Sigmoid colon (tissue), 7 donors: ENCODE results near the gene RSAD2. TPM values are rescaled to one million over a fixed set of nuclear protein-coding genes. Genes with fewer than 3 reads are reported as not detected.

Experiments
- DNase-seq: peaks from one replicate; pipeline ENCODE4 v3.0.0-alpha.2; 2019
- H3K27ac ChIP-seq, 4 donors: fragments of 200-600 bp; sonication (generic); one replicate each; pipeline ENCODE4 v1.5.1; 2016 to 2019; ENCODE audit warnings: mild to moderate bottlenecking in 1 of 4
- H3K27me3 ChIP-seq, 3 donors: fragments of 200-600 bp; sonication (generic); one replicate each; pipeline ENCODE4 v1.5.1; 2019; ENCODE audit warnings: mild to moderate bottlenecking in 1 of 3
- H3K36me3 ChIP-seq, 4 donors: fragments of 200-600 bp; sonication (generic); one replicate each; pipeline ENCODE4 v1.5.1; 2016 to 2019
- H3K4me1 ChIP-seq, 4 donors: fragments of 200-600 bp; sonication (generic); one replicate each; pipeline ENCODE4 v1.5.1; 2017 to 2019
- H3K4me3 ChIP-seq, 4 donors: fragments of 200-600 bp; sonication (generic); one replicate each; pipeline ENCODE4 v1.5.1; 2017 to 2019; ENCODE audit warnings: mild to moderate bottlenecking in 2 of 4, moderate library complexity in 1 of 4
- H3K9me3 ChIP-seq, 4 donors: fragments of 200-600 bp in 3 of 4; sonication (generic) in 3 of 4; one replicate each; pipeline versions ENCODE4 v1.5.1 to v1.6.1; 2013 to 2019
- CTCF ChIP-seq, 4 experiments: fragments of 450-650 bp in 3 of 4; fragments of 200-600 bp in 1 of 4; IDR thresholded peaks; one replicate each; pipeline ENCODE4 v1.5.1; 2016 to 2019; ENCODE audit warnings: antibody characterized with exemption in 4 of 4, mild to moderate bottlenecking in 3 of 4, moderate library complexity in 2 of 4
- EP300 ChIP-seq, 4 donors: sonication (generic); formaldehyde crosslinking; IDR thresholded peaks; one replicate each; pipeline ENCODE4 v1.6.1; 2017; ENCODE audit warnings: antibody characterized with exemption in 4 of 4
- POLR2A ChIP-seq, 2 donors: fragments of 450-650 bp; IDR thresholded peaks; one replicate each; pipeline ENCODE4 v1.6.1; 2016; ENCODE audit warnings: antibody characterized with exemption in 2 of 2, mild to moderate bottlenecking in 2 of 2, moderate library complexity in 2 of 2
- POLR2AphosphoS5 ChIP-seq, 4 donors: sonication (generic); formaldehyde crosslinking; IDR thresholded peaks; one replicate each; pipeline ENCODE4 v1.6.1; 2017; ENCODE audit warnings: antibody characterized with exemption in 4 of 4
- WGBS, 2 donors: extraction: QIAGEN DNeasy Blood & Tissue Kit; methylation state at CpG; one replicate each; pipeline ENCODE4 v1.1.7; 2013; 5-methylcytosine and 5-hydroxymethylcytosine counted together
- intact Hi-C: fragments of 100-400 bp; cut with DNase I; formaldehyde crosslinking; loops from one replicate; pipeline ENCODE4 v1.15.1; 2023
- polyA plus RNA-seq, 3 donors: library from polyadenylated mRNA; stranded (reverse); fragments of 200-250 nt; gene quantifications; one replicate each; pipeline ENCODE4 v1.2.3, GENCODE V29; 2013
- total RNA-seq, 4 donors: library from RNA; depleted of rRNA; stranded (reverse); fragments of >200 nt; gene quantifications; one replicate each; pipeline ENCODE4 v1.1.0, GENCODE V29; 2016
- donor health status: healthy with polysubstance abuse.
- donor health status: Bipolar disorder and iron deficiency.
- donor health status: healthy.

Gene RSAD2
- total and polyA plus RNA-seq, 7 donors: 1.2 to 22.3 (median 12.5) TPM

DNA sequence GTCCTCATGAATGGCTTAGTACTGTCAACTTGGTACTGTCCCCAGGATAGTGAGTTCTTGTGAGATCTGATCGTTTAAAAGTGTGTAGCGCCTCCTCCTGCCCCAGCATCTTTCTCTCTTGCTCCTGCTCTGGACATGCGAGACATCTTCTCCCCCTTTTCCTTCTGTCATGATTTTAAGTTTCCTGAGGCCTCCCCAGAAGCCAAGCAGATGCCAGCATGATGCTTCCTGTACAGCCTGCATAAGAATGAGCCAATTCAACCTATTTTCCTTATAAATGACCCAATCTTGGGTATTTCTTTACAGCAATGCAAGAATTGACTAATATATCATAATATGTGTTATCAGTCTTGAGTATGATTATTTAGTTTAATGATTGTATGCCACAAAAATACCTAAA, 3.5 kb upstream of the RSAD2 start:
- no peaks in the 10 kb centered on the region for H3K9me3 ChIP-seq
- no peak overlapping the region for H3K4me3 ChIP-seq
- TF ChIP-seq POLR2A (IDR thresholded peaks at IDR 0.05): no peak
- TF ChIP-seq EP300 (IDR thresholded peaks at IDR 0.05): no peak
- TF ChIP-seq CTCF (IDR thresholded peaks at IDR 0.05): no peak
- no peak for TF ChIP-seq POLR2AphosphoS5 (IDR thresholded peaks at IDR 0.05)
- H3K27ac ChIP-seq: no peak overlapping the region
- no peaks in the 10 kb centered on the region for H3K27me3 ChIP-seq
- H3K4me1 ChIP-seq: peaks cover 0 to 12% (median 8%) of the 10 kb centered on the region in 4 donors
- H3K36me3 ChIP-seq: no peaks in the 10 kb centered on the region
- intact Hi-C loops: no loop called here
- WGBS, 2 donors: 96 to 100% methylated on average over 3 of the region's 3 CpGs
- DNase-seq: no peak

DNA sequence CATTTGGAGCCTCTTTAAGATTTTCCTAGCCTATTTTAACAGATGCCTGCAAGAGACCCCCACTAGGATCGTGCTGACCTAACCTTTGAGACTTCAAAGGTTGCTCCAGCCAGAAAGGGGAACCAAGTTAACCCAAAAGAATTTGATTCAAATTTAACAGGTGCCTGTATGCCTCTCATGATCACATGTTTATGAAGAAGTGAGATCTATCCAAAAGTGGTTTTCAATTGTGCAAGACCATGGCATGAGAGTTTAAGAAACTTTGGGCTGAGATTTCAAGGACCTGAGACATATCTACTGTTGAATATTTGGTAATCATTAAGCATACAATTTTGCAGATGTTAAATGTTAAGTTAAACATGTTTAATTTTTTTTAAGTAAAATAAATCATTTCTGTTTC, 1.3 kb upstream of the RSAD2 start:
- Histone ChIP-seq H3K4me3 (no peak overlapping the region), H3K27me3 (no peaks in the 10 kb centered on the region), H3K36me3 (no peaks in the 10 kb centered on the region), H3K4me1 (peaks cover 0 to 12% (median 8%) of the 10 kb centered on the region in 4 donors), H3K27ac (no peak overlapping the region), H3K9me3 (no peaks in the 10 kb centered on the region)
- 72 to 81% methylated on average over 1 of the region's 1 CpG for WGBS, 2 donors
- intact Hi-C loops: loop anchor here (5.0 kb wide), 1 partner anchor 41 kb away; the partner anchor contains the start of gene RNF144A
- TF ChIP-seq POLR2A (IDR thresholded peaks at IDR 0.05) (no peak), CTCF (IDR thresholded peaks at IDR 0.05) (no peak), POLR2AphosphoS5 (IDR thresholded peaks at IDR 0.05) (no peak), EP300 (IDR thresholded peaks at IDR 0.05) (no peak)
- DNase-seq: no peak

- H3K4me1 ChIP-seq: peaks cover 0 to 12% (median 8%) of the 10 kb centered on the region in 4 donors
- intact Hi-C loops: loop anchor here (5.0 kb wide), 1 partner anchor 39 kb away; the partner anchor contains the start of gene RNF144A
- no peak overlapping the region for H3K4me3 ChIP-seq
- H3K27me3 ChIP-seq: no peaks in the 10 kb centered on the region
- no peak for TF ChIP-seq EP300 (IDR thresholded peaks at IDR 0.05)
- no peak for TF ChIP-seq POLR2AphosphoS5 (IDR thresholded peaks at IDR 0.05)
- no peak for TF ChIP-seq POLR2A (IDR thresholded peaks at IDR 0.05)
- TF ChIP-seq CTCF (IDR thresholded peaks at IDR 0.05): no peak
- H3K27ac ChIP-seq: no peak overlapping the region
- 49 to 84% methylated on average over 4 of the region's 4 CpGs for WGBS, 2 donors
- H3K9me3 ChIP-seq: no peaks in the 10 kb centered on the region
- no peaks in the 10 kb centered on the region for H3K36me3 ChIP-seq
- DNase-seq: no peak
Measured at GRCh38 chr2:6878549-6878948, 972 bp downstream of the RSAD2 start.

DNA sequence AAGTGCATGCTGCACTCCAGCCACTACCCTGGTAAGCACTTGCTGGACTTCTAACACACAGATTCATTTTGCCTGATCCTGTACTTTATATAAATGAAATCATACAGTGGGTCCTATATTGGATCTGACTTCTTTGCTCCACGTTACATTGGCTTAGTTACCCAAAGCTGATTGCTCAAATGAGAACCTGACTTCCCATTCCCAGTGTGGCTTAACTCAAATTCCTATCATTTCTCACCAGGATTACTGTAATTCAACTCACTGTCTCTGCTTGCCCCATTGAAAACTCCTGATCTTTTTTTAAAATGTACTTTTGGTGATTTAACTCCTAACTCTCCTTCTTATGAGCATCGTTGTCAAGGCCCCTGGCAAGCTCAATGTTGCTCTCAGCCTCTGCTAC, 1.4 kb downstream of the RSAD2 start:
- H3K4me1 ChIP-seq: peaks cover 0 to 12% (median 8%) of the 10 kb centered on the region in 4 donors
- intact Hi-C loops: loop anchor here (5.0 kb wide), 1 partner anchor 38 kb away; the partner anchor contains the start of gene RNF144A
- DNase-seq: no peak
- TF ChIP-seq CTCF (IDR thresholded peaks at IDR 0.05) (no peak), POLR2A (IDR thresholded peaks at IDR 0.05) (no peak), POLR2AphosphoS5 (IDR thresholded peaks at IDR 0.05) (no peak), EP300 (IDR thresholded peaks at IDR 0.05) (no peak)
- no peak overlapping the region for H3K27ac ChIP-seq
- no peak overlapping the region for H3K4me3 ChIP-seq
- no peaks in the 10 kb centered on the region for H3K27me3 ChIP-seq
- no peaks in the 10 kb centered on the region for H3K9me3 ChIP-seq
- H3K36me3 ChIP-seq: no peaks in the 10 kb centered on the region
- 78 to 91% methylated on average over 2 of the region's 2 CpGs for WGBS, 2 donors

GRCh38 chr2:6880200-6880733, 2.7 kb downstream of the RSAD2 start:
- intact Hi-C loops: no loop called here

More at GRCh38 chr2:6880200-6880733, 2.7 kb downstream of the RSAD2 start:
- no peak overlapping the region for H3K4me3 ChIP-seq
- H3K36me3 ChIP-seq: no peaks in the 10 kb centered on the region
- no peaks in the 10 kb centered on the region for H3K9me3 ChIP-seq
- TF ChIP-seq EP300 (IDR thresholded peaks at IDR 0.05) (no peak), POLR2AphosphoS5 (IDR thresholded peaks at IDR 0.05) (no peak), POLR2A (IDR thresholded peaks at IDR 0.05) (no peak), CTCF (IDR thresholded peaks at IDR 0.05) (no peak)
- 50 to 88% methylated on average over 2 of the region's 2 CpGs for WGBS, 2 donors
- peaks cover 0 to 12% (median 8%) of the 10 kb centered on the region in 4 donors for H3K4me1 ChIP-seq
- no peak overlapping the region for H3K27ac ChIP-seq
- no peak for DNase-seq
- H3K27me3 ChIP-seq: no peaks in the 10 kb centered on the region
